ENCODE data around the gene TCTN3. TPM values are rescaled to one million over a fixed set of nuclear protein-coding genes. Genes with fewer than 3 reads are reported as not detected.

TCTN3 gene
- total and polyA plus RNA-seq, 2 of the 13 experiments (the other 11 are each of a cell fraction or from before 2014, with no cell fraction given) = 53.3 to 60.0 TPM

DNA sequence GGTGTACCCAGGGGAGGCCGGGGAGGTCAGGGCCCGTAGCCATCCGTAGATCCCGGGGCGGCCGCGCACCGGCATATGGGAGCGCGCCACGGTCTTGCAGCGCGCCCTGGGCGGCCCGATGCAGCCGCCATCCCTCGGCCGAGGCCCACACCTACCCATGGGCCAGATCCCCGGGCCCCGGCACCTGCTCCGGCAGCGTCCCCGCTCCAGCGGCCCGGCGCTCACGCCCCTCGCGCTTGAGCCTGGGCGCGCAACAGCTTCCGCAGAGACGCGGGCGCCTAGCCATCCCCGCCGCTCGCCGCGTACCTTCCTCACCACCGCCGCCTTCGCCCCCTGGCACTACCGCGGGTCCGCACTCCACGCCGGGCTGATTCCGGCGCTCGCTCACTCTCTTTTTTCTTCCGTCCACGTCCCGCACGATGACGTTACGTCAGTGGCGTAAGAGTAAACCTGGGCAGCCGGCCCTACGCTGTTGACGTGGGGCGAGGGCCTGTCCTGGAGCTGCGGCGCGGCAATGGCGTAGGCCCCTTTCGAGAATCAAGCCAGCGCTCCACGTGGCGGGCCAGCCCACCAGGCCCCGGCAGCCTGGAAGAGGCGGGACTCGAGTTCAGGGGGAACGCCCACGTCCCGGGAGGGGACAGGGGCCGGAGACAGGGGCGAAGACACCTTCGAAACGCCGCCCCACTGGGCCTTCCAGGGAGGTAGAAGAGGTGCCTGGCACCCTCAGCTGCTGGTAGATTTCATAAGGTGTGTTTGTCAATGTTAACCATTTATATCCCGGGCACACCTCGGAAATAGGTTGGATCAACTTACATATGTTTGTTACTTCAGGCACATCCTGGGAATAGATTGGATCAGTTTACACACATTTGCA, 37.2 kb downstream of the TCTN3 start, which contains the start of gene ALDH18A1 (continued):
- no peak for TF ChIP-seq JUN (CRISPR knock-in tag; IDR thresholded peaks at IDR 0.05)
- peak; percentile 73; the same call in 1 of the 2 replicates for TF ChIP-seq XBP1 (CRISPR knock-in tag; IDR thresholded peaks at IDR 0.05)
- no peak for TF ChIP-seq HCFC1 (IDR thresholded peaks at IDR 0.05; ENCODE audit: low read depth, low read length)
- TF ChIP-seq CAMTA2 (CRISPR knock-in tag; IDR thresholded peaks at IDR 0.05; ENCODE audit: borderline replicate concordance) = no peak
- TF ChIP-seq, protein P1, sequence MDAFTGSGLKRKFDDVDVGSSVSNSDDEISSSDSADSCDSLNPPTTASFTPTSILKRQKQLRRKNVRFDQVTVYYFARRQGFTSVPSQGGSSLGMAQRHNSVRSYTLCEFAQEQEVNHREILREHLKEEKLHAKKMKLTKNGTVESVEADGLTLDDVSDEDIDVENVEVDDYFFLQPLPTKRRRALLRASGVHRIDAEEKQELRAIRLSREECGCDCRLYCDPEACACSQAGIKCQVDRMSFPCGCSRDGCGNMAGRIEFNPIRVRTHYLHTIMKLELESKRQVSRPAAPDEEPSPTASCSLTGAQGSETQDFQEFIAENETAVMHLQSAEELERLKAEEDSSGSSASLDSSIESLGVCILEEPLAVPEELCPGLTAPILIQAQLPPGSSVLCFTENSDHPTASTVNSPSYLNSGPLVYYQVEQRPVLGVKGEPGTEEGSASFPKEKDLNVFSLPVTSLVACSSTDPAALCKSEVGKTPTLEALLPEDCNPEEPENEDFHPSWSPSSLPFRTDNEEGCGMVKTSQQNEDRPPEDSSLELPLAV (CRISPR knock-in tag; conservative IDR thresholded peaks at IDR 0.05; ENCODE audit: low read depth) = no peak
- 0 out of 2 replicates have a peak, but pooled peaks have one; percentile 12 for TF ChIP-seq PPARG (CRISPR knock-in tag; conservative IDR thresholded peaks at IDR 0.05)
- peak; percentile 91 for TF ChIP-seq EEA1 (CRISPR knock-in tag; IDR thresholded peaks at IDR 0.05; ENCODE audit: borderline replicate concordance)
- no peak for TF ChIP-seq ZSCAN30 (CRISPR knock-in tag; IDR thresholded peaks at IDR 0.05)
- peak; percentile 76 for TF ChIP-seq KAT8 (CRISPR knock-in tag; IDR thresholded peaks at IDR 0.05)
- TF ChIP-seq ZNF558 (CRISPR knock-in tag; IDR thresholded peaks at IDR 0.05; ENCODE audit: borderline replicate concordance) = peak; percentile 59; the same call in 1 of the 2 replicates
- peak; percentile 69 for TF ChIP-seq RBM39 (IDR thresholded peaks at IDR 0.05; ENCODE audit: low read depth, low read length, poor library complexity, severe bottlenecking)
- no peak for TF ChIP-seq TBX3 (IDR thresholded peaks at IDR 0.05; ENCODE audit: borderline replicate concordance)
- no peak for TF ChIP-seq ZNF460 (CRISPR knock-in tag; IDR thresholded peaks at IDR 0.05; ENCODE audit: borderline replicate concordance)
- TF ChIP-seq ZNF75D (CRISPR knock-in tag; IDR thresholded peaks at IDR 0.05; ENCODE audit: borderline replicate concordance) = no peak
- no peak for TF ChIP-seq IRF1 (CRISPR knock-in tag; IDR thresholded peaks at IDR 0.05; ENCODE audit: low read depth)
- no peak for TF ChIP-seq ZNF850 (CRISPR knock-in tag; conservative IDR thresholded peaks at IDR 0.05)
- peak; percentile 37; the same call in 1 of the 2 replicates for TF ChIP-seq ZFP37 (CRISPR knock-in tag; IDR thresholded peaks at IDR 0.05; ENCODE audit: borderline replicate concordance)
- peak; percentile 67; the same call in 1 of the 2 replicates for TF ChIP-seq E2F1 (CRISPR knock-in tag; IDR thresholded peaks at IDR 0.05)
- TF ChIP-seq SMAD1 (CRISPR knock-in tag; IDR thresholded peaks at IDR 0.05; ENCODE audit: borderline replicate concordance, low read depth) = peak; percentile 69; the same call in 1 of the 2 replicates
- TF ChIP-seq MAFK (conservative IDR thresholded peaks at IDR 0.05 in 1 of 2, IDR thresholded peaks at IDR 0.05 in 1 of 2; ENCODE audit: low read length in 2 of 2) = no peak
- 0 out of 2 replicates have a peak, but pooled peaks have one; percentile 48 for TF ChIP-seq PRDM15 (CRISPR knock-in tag; IDR thresholded peaks at IDR 0.05)

Measured in HepG2 (cell line).